ENCODE results near the gene LSM7. TPM values are rescaled to one million over a fixed set of nuclear protein-coding genes. Genes with fewer than 3 reads are reported as not detected.

Gene LSM7
- total RNA-seq, 2 experiments from 2014 or later: 164 to 321 TPM

GRCh38 chr19:2336528-2337328, 8.3 kb upstream of the LSM7 start:
- BruUV-seq (replicated peaks): no TSS peak
- no peaks in the 10 kb centered on the region for H3K9me2 ChIP-seq (ENCODE audit: insufficient read depth, low read length)
- no peak overlapping the region for H3K4me3 ChIP-seq (ENCODE audit: low read depth, low read length, poor library complexity, severe bottlenecking)
- H3K4me1 ChIP-seq (ENCODE audit: insufficient read depth, low read length, poor library complexity, severe bottlenecking): peaks cover 25% of the 10 kb centered on the region
- peaks cover 5% of the 10 kb centered on the region; the same call in 1 of the 2 replicates for H3K9me3 ChIP-seq (ENCODE audit: low read length)
- H2AFZ ChIP-seq (ENCODE audit: low read length): no peak overlapping the region
- DNase-seq (ENCODE audit: low spot score): no peak
- ChIA-PET POLR2A (no interaction called here), CTCF (ENCODE audit: unreplicated experiment) (no interaction called here)
- no peak overlapping the region for H3K4me2 ChIP-seq (ENCODE audit: low read length)
- peaks cover 24% of the 10 kb centered on the region for H3K79me2 ChIP-seq (ENCODE audit: insufficient read depth, low read depth, low read length)
- no peak overlapping the region for H3K27ac ChIP-seq (ENCODE audit: low read depth, low read length, poor library complexity, severe bottlenecking)
- H3K36me3 ChIP-seq (ENCODE audit: insufficient read depth, low read length): peaks cover 41% of the 10 kb centered on the region
- H4K20me1 ChIP-seq (ENCODE audit: insufficient read depth, low read length): no peaks in the 10 kb centered on the region
- intact Hi-C loops (cut with micrococcal nuclease; ENCODE audit: unreplicated experiment): no loop called here
- TF ChIP-seq EZH2phosphoT487 (IDR thresholded peaks at IDR 0.05; ENCODE audit: borderline replicate concordance, low read depth, low read length): no peak
- TF ChIP-seq CTCF (conservative IDR thresholded peaks at IDR 0.05; ENCODE audit: low read length): no peak

GRCh38 chr19:2335848-2336247, 7.5 kb upstream of the LSM7 start:
- intact Hi-C loops (cut with micrococcal nuclease; ENCODE audit: unreplicated experiment): no loop called here
- no TSS peak for BruUV-seq (replicated peaks)
- H3K4me1 ChIP-seq (ENCODE audit: insufficient read depth, low read length, poor library complexity, severe bottlenecking): peaks cover 34% of the 10 kb centered on the region
- H3K9me2 ChIP-seq (ENCODE audit: insufficient read depth, low read length): no peaks in the 10 kb centered on the region
- H3K27ac ChIP-seq (ENCODE audit: low read depth, low read length, poor library complexity, severe bottlenecking): no peak overlapping the region
- H3K4me2 ChIP-seq (ENCODE audit: low read length): no peak overlapping the region
- peaks cover 41% of the 10 kb centered on the region for H3K36me3 ChIP-seq (ENCODE audit: insufficient read depth, low read length)
- no peak overlapping the region for H3K4me3 ChIP-seq (ENCODE audit: low read depth, low read length, poor library complexity, severe bottlenecking)
- ChIA-PET CTCF (ENCODE audit: unreplicated experiment) (no interaction called here), POLR2A (no interaction called here)
- no peak overlapping the region for H2AFZ ChIP-seq (ENCODE audit: low read length)
- H3K9me3 ChIP-seq (ENCODE audit: low read length): peaks cover 5% of the 10 kb centered on the region; the same call in 1 of the 2 replicates
- H4K20me1 ChIP-seq (ENCODE audit: insufficient read depth, low read length): no peaks in the 10 kb centered on the region
- TF ChIP-seq EZH2phosphoT487 (IDR thresholded peaks at IDR 0.05; ENCODE audit: borderline replicate concordance, low read depth, low read length) (no peak), CTCF (conservative IDR thresholded peaks at IDR 0.05; ENCODE audit: low read length) (no peak)
- DNase-seq (ENCODE audit: low spot score): no peak
- H3K79me2 ChIP-seq (ENCODE audit: insufficient read depth, low read depth, low read length): peaks cover 32% of the 10 kb centered on the region

All from OCI-LY7 (cell line).